HG03064 (cell line): Measurements from ENCODE around the gene ZNF534.
"Not testable (repeated sequence)": the region's sequence is repeated elsewhere in the genome, so short reads cannot be mapped to it uniquely, and the experiment has no call there.

Experiments
- ATAC-seq: cut with Tn5 transposase; IDR thresholded peaks from one replicate; pipeline ENCODE4 v1.9.1; 2021; ENCODE audit warnings: low read depth; ENCODE audit not compliant: unreplicated experiment

The ZNF534 gene

DNA sequence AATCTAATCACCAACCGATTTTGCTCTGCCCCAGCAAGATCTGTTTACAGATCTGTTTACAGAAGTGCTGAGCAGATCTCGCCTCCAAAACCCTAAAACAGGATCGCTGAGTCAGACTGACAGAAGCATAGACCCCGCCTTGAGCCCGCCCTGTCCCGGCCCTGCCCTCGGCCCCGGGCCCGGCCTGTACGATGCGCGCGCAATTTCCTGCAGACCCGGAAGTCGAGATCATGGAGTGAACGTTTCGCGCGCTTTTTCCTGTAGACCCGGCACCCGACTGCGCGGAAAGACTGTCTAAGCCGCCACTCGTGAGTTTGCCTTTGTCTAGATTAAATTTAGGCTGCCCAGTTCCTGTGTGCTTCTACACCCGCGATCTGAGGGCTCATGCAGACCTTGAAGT lies at the start of gene ZNF534:
Gene ZNF534, plus strand, starts transcription at position 212 of the 400 bp plus-strand sequence. CDS start 2,327 bp downstream, outside the sequence.
- ATAC-seq = no peak

DNA sequence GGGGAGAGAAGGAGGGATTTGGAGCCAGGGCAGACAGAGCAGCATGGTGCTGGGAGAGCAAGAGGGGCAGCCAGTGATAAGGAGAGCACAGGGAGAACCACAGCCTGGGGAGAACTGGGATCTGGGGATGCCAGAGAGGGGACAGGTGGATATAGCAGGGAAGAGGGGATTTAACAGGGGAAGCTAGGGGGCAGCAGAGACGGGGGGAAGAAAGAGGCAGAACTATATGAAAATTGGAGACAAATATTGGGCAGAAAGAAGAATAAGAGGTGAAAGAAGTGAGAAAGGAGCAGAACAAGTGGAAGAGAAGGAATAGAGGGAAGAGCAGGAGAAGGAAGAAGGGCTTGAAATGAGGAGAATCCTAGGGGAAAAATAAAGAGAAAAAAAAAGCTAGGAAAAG lies 37.8 kb upstream of the ZNF534 start:
- ATAC-seq = no peak

DNA sequence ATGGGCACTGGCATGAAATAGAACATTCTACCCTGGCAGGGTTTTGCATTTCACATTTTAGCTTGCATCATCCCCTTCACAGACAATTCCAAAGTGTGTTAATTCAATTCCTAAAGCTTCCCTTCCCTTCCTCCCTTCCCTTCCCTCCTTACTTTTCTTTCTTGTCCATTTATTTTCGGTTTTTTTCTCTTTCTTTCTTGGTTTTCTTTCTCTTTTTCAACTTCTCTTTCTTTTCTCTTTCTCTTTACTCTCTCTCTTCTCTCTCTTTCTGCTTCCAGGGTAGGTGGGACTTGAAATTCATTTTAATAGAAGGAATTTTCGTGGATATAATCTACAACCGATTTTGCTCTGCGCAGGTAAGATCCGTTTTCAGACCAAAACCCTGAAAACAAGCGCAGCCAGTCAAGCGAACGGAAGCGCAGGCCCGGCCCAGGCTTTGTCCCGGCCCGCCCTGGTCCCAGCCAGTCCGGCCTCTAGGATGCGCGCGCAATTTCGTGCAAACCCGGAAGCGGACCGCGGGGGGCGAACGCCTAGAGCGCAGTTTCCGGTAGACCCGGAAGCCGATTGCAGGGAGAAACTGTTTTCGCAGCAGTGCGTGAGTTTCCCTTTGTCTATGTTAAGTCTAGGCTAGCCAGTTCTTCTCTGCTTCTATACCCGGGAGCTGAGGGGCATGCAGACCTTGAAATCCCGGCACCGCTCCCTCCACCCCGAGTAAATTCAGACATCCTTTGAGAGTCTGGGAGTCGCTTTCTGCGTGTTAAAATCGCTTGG lies 31.5 kb upstream of the ZNF534 start, which contains the start of gene ZNF528:
Gene ZNF528, plus strand, starts transcription at position 540 of the 771 bp plus-strand sequence. CDS start 4,165 bp downstream, outside the sequence.
- peak; percentile 63 for ATAC-seq

DNA sequence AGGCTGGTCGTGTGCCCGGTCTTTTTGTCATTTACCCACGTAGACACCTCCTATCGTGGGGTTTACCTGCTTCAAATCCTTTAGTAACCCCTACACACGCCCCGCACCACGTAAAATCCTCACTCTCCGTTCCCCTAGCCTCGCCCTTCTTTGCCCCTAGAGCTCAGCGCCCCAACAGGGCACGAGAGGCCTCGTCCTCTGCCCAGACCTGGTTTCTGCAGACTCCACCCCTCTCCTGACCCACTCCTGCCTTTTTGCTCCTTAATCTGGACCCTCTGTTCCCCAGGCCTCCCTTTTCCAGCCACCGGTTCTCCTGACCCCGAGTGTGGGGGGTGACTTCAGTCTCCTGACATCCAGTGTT lies 30.9 kb upstream of the ZNF534 start:
- peak; percentile 11 for ATAC-seq

DNA sequence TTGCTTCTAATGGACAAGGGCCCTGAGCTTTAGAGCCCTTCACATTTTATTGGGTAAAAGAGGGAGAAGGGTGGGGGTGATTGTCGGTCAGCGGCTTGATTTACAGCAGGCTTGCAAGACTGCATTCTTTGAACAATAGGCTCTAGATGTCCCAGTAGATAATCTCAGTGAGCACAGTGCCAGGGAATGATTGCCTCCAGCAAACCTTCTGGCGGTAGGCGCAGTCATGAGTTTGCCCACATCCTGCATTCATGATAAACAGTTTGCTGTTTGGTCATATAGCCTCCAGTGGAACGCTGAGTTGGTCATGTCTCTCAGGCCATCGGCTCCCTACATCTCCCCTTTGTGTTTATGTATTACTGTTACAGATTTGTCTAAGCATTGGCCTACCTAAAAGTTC lies 18.7 kb upstream of the ZNF534 start:
- ATAC-seq = no peak

DNA sequence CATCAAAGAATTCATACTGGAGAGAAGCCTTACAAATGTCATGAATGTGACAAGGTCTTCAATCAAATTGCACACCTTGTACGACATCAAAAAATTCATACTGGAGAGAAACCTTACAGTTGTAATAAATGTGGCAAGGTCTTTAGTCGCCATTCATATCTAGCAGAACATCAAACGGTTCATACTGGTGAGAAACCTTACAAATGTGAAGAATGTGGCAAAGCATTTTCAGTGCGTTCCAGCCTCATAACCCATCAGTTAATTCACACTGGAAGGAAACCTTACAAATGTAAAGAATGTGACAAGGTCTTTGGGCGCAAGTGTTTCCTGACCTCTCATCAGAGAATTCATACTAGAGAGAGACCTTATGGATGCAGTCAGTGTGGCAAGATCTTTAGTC lies 13.2 kb upstream of the ZNF534 start:
- no peak for ATAC-seq

DNA sequence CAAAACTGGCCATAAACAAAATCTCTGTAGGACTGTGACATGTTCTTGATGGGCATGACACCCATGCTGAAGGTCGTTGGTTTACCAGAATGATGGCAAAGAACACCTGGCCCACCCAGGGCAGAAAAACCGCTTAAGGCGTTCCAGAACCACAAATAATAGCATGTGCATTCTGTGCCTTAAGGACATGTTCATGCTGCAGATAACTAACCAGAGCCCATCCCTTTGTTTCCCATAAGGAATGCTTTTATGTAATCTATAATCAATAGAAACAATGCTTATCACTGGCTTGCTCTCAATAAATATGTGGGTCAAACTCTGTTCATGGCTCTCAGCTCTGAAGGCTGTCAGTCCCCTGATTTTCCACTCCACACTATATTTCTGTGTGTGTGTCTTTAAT lies 13.2 kb downstream of the ZNF534 start:
- ATAC-seq = no peak

DNA sequence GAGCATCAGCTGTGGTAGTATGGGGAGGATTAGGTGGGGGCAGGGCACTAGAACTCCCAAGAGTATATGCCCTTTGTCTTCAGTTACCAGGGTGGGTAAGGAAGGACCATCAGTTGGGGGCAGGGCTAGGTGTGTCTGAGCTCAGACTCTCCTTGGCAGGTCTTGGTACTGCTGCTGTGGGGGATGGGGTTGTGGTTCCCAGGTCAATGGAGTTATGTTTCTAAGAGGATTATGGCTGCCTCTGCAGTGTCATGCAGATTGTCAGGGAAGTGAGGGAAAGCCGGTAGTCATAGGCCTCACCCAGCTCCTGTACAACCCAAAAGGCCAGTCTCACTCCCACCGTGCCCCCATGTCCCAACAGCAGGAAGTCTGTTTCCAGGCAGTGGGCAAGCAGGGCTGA lies 15.6 kb downstream of the ZNF534 start:
- no peak for ATAC-seq

DNA sequence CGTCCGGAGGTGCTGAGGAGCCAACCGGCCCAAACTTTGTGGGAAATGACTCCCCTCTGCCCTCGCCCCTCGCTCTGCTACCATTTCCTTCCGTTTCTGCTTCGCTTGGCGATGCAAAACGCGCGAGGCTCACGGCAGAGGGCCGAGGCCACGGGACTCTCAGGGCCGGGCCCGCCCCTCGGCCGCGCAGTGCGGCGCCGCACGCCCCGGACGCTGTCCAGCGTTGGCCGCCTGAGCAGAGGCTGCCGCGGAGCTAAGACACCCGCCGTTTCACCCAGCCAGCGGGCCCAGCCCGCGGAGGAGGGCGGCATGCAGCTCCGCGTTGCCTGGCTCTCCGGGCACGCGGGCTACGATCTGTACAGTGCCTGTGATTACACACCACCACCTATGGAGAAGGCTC lies 22.3 kb downstream of the ZNF534 start:
- no peak for ATAC-seq

DNA sequence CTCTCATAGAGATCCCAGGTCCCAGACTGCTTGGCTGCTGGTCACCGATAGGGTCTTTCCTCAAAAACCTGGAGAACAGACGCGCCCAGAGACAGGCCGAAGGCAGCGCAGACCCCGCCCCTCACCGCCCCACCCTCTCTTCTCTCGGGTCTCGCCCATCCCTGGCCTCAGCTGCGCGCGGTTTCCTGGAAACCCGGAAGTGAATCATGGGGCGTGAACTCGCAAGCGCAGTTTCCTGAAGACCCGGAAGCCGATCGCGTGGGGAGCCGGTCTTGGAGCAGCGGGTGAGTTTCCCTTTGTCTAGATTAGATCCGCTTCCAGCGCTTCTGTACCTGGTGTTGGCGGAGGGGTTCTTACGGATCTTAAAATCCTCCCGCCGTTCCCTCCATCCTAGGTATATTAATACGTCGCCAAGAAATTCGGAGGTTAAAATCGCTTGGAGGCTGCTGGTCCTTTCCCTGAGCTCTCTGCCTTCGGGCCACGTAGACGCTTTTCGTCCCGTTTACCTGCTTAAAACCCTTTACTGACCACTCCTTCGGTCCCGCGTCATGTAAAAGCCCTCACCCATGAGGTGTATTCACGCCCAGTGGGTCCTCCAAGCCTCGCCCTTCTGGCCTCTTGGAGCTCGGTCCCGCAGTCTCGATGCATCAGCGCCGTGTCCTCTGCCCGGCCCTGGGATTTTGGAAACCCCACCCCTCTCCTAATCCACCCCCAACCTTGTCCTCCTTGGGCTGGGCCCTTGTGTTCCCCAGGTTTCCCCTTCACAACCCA lies 24.6 kb downstream of the ZNF534 start, which contains the start of gene ZNF578:
Gene ZNF578, plus strand, starts transcription at position 230 of the 771 bp plus-strand sequence. CDS start 48,293 bp downstream, outside the sequence.
- ATAC-seq = no peak

DNA sequence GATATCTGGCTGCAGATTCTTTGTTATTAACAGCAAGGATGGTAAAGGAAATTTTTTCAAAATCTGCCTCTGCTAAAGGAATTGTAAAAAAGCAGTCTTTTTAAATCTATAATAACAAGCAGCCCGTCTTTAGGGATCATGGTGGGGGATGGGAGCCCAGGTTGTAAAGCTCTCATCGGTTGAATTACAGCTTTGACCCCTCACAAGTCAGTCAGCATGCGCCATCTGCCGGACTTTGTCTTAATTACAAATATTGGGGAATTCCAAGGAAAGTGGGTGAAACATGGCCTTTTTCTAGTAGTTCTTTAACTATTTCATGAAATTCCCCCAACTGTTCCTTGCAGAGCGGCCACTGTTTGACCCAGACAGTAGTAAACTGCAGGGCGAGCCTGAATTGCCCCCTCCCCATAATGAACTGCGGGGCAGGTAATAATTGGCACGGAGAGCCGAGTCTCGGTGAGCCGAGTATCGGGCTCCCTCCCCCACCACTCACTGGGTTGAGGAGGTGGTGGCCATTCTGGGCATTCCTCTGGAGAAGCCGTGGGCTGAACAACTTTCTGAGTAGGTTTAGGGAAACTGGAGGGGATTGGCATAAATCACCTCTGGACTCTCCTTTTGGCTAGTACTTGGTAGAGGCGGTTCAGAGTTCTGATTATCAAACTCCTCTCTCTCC lies 36.0 kb downstream of the ZNF534 start:
- no peak for ATAC-seq

DNA sequence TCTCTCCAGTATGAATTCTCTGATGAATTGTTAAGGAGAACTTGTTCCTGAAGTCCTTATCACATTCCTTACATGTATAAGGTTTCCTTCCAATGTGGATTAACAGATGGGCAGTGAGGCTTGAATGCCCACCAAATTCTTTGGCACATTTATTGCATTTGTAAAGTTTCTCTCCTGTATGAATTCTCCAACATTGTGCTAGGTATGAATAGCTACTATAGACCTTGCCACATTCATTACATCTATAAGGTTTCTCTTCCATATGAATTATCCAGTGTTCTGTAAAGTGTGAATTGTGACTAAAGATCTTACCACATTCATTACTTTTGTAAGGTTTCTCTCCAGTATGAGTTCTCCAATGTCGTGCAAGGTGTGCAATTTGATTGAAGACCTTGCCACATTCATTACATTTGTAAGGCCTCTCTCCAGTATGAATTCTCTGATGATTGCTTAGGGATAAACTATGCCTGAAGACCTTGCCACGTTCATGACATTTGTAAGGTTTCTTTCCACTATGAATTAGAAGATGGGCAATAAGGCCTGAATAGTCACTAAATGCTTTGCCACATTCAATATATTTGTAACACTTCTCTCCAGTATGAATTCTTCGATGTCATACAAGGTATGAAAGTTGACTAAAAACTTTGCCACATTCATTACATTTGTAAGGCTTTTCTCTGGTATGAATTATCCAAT lies 44.9 kb downstream of the ZNF534 start:
- ATAC-seq = no peak

DNA sequence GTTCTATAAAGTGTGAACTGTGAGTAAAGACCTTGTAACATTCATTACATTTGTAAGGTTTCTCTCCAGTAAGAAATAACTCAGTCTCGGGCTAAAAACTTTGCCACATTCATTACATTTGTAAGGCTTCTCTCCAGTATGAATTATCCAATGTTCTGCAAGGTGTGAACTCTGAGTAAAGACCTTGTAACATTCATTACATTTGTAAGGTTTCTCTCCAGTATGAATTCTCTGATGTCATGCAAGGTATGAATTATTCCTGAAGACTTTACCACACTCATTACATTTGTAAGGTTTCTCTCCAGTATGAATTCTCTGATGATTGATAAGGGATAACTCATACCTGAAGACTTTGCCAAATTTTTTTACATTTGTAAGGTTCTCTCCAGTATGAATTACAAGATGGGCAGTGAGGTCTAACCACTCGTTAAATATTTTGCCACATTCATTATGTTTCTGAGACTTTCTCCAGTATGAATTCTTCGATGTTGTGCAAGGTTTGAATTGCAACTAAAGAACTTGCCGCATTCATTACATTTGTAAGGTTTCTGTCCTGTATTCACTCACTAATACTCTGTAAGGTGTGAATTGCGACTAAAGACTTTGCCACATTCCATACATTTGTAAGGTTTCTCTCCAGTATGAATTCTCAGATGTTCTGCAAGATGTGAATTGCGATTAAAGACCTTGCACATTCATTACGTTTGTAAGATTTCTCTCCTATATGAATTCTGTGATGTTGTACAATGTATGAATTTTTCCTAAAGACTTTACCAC lies 45.6 kb downstream of the ZNF534 start:
- ATAC-seq = no peak

DNA sequence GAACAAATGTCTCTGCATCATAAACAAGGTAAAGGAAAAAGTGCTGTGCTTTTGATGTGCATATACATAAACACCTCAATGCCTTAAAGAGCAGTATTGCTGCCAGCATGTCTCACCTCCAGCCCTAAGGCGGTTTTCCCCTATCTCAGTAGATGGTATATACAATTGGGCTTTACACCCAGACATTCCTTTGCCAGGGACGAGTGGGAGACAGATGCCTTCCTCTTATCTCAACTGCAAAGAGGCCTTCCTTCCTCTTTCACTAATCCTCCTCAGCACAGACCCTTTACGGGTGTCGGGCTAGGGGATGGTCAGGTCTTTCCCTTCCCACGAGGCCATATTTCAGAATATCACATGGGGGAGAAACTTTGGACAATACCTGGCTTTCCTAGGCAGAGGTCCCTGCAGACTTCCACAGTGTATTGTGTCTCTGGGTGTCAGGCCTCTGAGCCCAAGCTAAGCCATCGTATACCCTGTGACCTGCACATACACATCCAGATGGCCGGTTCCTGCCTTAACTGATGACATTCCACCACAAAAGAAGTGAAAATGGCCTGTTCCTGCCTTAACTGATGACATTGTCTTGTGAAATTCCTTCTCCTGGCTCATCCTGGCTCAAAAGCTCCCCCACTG lies 55.3 kb downstream of the ZNF534 start:
- ATAC-seq = not testable (repeated sequence)

DNA sequence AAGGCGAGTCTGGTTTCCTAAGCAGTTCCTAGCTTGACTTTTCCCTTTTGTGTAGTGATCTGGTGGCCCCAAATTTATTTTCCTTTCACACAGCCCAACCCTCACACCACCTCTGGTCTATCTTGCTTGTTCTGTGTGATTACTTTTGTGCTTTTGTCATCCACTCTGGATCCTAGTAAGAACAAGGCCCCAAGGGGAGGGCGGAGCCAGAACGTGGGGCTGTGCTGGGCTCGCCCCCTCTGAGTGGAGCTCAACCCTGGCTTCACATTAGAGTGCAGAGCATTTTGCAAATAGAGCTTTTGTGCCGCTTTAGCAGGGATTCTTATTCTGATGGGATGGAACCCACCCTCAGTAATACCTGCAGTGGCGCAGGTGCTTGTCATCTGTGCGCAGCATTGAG lies 56.1 kb downstream of the ZNF534 start:
- not testable (repeated sequence) for ATAC-seq

DNA sequence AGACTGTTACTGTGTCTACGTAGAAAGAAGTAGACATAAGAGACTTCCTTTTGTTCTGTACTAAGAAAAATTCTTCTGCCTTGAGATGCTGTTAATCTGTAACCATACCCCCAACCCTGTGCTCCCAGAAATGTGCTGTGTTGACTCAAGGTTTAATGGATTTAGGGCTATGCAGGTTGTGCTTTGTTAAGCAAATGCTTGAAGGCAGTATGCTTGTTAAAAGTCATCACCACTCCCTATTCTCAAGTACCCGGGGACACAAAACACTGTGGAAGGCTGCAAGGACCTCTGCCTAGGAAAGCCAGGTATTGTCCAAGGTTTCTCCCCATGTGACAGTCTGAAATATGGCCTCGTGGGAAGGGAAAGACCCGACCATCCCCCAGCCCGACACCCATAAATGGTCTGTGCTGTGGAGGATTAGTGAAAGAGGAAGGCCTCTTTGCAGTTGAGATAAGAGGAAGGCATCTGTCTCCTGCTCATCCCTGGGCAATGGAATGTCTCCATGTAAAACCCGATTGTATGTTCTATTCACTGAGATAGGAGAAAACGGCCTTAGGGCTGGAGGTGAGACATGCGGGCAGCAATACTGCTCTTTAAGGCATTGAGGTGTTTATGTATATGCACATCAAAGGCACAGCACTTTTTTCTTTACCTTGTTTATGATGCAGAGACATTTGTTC lies 56.8 kb downstream of the ZNF534 start:
- not testable (repeated sequence) for ATAC-seq

DNA sequence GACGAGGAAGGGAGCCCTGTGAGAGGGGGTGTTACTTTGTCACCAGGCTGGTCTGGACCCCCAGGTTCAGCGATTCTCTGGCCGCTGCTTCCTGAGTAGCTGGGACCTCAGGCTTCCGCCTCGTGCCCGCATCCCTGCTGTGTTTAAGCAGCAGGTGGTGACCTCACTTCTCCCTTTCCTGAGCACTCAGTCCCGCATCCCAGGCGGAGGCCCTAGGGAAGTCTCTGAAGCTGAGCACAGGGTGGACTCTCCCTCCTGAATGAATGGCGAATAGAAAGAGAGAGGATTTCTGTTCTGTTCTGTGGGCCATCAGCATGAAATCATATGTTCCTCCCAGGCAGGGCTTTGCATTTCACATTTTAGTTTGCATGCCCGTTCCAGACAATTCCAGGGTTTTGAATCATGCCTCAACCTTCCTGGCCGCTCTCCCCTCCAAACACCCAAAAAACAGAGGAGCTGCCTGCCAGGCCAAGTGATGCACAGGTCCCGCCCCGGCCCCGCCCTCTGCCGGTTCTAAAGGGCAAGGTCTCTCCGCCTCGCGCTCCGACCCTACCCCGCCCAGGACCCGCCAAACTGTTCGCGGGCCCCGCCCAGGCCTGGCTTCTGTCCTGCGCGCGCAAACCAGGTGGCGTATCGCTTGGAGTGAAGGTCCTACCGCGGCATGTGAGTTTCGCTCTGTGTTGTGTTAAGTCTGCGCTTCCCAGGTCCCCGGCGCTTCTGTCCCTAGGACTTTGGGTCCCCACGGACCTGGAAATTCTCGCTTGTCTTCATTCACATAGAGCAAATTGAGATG lies 63.4 kb downstream of the ZNF534 start:
- no peak for ATAC-seq

DNA sequence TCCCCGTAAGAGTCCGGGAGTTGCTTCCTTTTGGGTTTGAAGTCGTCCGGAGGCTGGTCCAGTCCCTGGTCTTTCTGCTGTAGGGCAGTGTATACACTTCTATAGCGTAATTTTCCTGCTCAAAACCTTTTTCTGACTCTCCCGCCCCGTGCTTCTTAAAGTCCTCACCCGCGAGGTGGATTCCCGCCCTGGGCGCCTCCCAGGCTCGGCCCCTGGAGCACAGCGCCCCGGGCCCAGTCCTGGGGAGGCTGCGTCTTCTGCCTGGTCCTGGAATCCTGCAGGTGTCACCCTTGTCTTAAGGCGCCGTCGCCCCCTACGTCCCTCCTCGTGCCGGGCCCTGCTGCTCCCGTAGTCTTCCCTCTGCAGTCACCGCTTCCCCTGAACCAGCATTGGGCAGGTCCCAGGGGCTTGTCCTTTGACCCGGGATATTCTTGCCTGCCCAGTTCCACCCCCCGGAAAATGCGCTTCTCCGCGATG lies 64.1 kb downstream of the ZNF534 start:
- ATAC-seq = no peak
